Measurements from ENCODE around the gene KRTAP4-2.
"Not testable (repeated sequence)": the region's sequence is repeated elsewhere in the genome, so short reads cannot be mapped to it uniquely, and the experiment has no call there.

The KRTAP4-2 gene

GRCh38 chr17:41147531-41148204 lies 30.4 kb downstream of the KRTAP4-2 start:
- H3K4me3 ChIP-seq (ENCODE audit: low read depth, low read length): no peak overlapping the region
- no peak for DNase-seq (ENCODE audit: low read depth)
- TF ChIP-seq CTCF (IDR thresholded peaks at IDR 0.05; ENCODE audit: low read depth, low read length, missing control alignments): no peak
- in situ Hi-C loops (cut with HindIII; ENCODE audit: low sequenced_read_pairs): no loop called here

- no peak for TF ChIP-seq CTCF (IDR thresholded peaks at IDR 0.05; ENCODE audit: low read depth, low read length, missing control alignments)
- in situ Hi-C loops (cut with HindIII; ENCODE audit: low sequenced_read_pairs): no loop called here
- no peak for DNase-seq (ENCODE audit: low read depth)
- H3K4me3 ChIP-seq (ENCODE audit: low read depth, low read length): no peak overlapping the region
Observed at GRCh38 chr17:41145261-41145660, 32.8 kb downstream of the KRTAP4-2 start.

GRCh38 chr17:41144846-41145245 lies 33.2 kb downstream of the KRTAP4-2 start:
- no peak for TF ChIP-seq CTCF (IDR thresholded peaks at IDR 0.05; ENCODE audit: low read depth, low read length, missing control alignments)
- H3K4me3 ChIP-seq (ENCODE audit: low read depth, low read length): no peak overlapping the region
- DNase-seq (ENCODE audit: low read depth): no peak
- in situ Hi-C loops (cut with HindIII; ENCODE audit: low sequenced_read_pairs): no loop called here

- no peak for DNase-seq (ENCODE audit: low read depth)
- H3K4me3 ChIP-seq (ENCODE audit: low read depth, low read length): no peak overlapping the region
- TF ChIP-seq CTCF (IDR thresholded peaks at IDR 0.05; ENCODE audit: low read depth, low read length, missing control alignments): no peak
- in situ Hi-C loops (cut with HindIII; ENCODE audit: low sequenced_read_pairs): no loop called here
Observed at GRCh38 chr17:41141361-41141760, 36.7 kb downstream of the KRTAP4-2 start.

- in situ Hi-C loops (cut with HindIII; ENCODE audit: low sequenced_read_pairs): no loop called here
- no peak for DNase-seq (ENCODE audit: low read depth)
- H3K4me3 ChIP-seq (ENCODE audit: low read depth, low read length): no peak within 1 kb of the TSS
- no peak for TF ChIP-seq CTCF (IDR thresholded peaks at IDR 0.05; ENCODE audit: low read depth, low read length, missing control alignments)
Observed at GRCh38 chr17:41140360-41141131, 37.5 kb downstream of the KRTAP4-2 start, which contains the start of gene KRTAP4-6. KRTAP4-6 (minus strand) TSS chr17:41140544; CDS start chr17:41140487, 57 bp downstream.

- in situ Hi-C loops (cut with HindIII; ENCODE audit: low sequenced_read_pairs); DNase-seq (ENCODE audit: low read depth); H3K4me3 ChIP-seq (ENCODE audit: low read depth, low read length): not testable (repeated sequence)
Observed at GRCh38 chr17:41139865-41140264, 38.2 kb downstream of the KRTAP4-2 start.

All from astrocyte of the cerebellum (primary cell).